ENCODE data around the gene FEZF1.

GRCh38 chr7:122273117-122273516 is 31.4 kb downstream of the FEZF1 start:
- TF ChIP-seq POLR2A (IDR thresholded peaks at IDR 0.05) (no peak), CTCF (IDR thresholded peaks at IDR 0.05) (no peak)
